H9 (cell line): ENCODE results near the gene CDK2AP2. TPM values are rescaled to one million over a fixed set of nuclear protein-coding genes. Genes with fewer than 3 reads are reported as not detected.

Source experiments
- DNase-seq: peaks from one replicate; pipeline ENCODE4 v3.0.0-alpha.2; 2017
- H2AFZ ChIP-seq: one replicate; pipeline ENCODE4 v1.6.1; 2013; ENCODE audit warnings: mild to moderate bottlenecking, low read length, control low read depth, moderate library complexity
- H2AK5ac ChIP-seq: 2 replicates; pipeline ENCODE4 v1.6.1; 2013; ENCODE audit warnings: low read length, control low read depth, mixed read lengths; ENCODE audit not compliant: insufficient read length
- H2BK120ac ChIP-seq: one replicate; pipeline ENCODE4 v1.6.1; 2013; ENCODE audit warnings: low read depth, mild to moderate bottlenecking, low read length, control low read depth, inconsistent platforms; ENCODE audit not compliant: poor library complexity, severe bottlenecking
- H2BK12ac ChIP-seq: 2 replicates; pipeline ENCODE4 v1.6.1; 2013; ENCODE audit warnings: low read length, control low read depth, mixed read lengths, low read depth; ENCODE audit not compliant: insufficient read length
- H2BK15ac ChIP-seq: 2 replicates; pipeline ENCODE4 v1.6.1; 2013; ENCODE audit warnings: low read depth, low read length, control low read depth
- H2BK20ac ChIP-seq: one replicate; pipeline ENCODE4 v1.6.1; 2013; ENCODE audit warnings: low read depth, mild to moderate bottlenecking, low read length, control low read depth, inconsistent platforms; ENCODE audit not compliant: poor library complexity, severe bottlenecking
- H2BK5ac ChIP-seq: 2 replicates; pipeline ENCODE4 v1.6.1; 2013; ENCODE audit warnings: low read length, control low read depth, mixed read lengths; ENCODE audit not compliant: insufficient read length
- H3K14ac ChIP-seq: 2 replicates; pipeline ENCODE4 v1.6.1; 2013; ENCODE audit warnings: low read length, control low read depth; ENCODE audit not compliant: insufficient read depth
- H3K18ac ChIP-seq: 2 replicates; pipeline ENCODE4 v1.6.1; 2013; ENCODE audit warnings: low read depth, mild to moderate bottlenecking, mixed read lengths, low read length, control low read depth; ENCODE audit not compliant: insufficient read length
- H3K23ac ChIP-seq: 2 replicates; pipeline ENCODE4 v1.6.1; 2013; ENCODE audit warnings: low read length, control low read depth, mixed read lengths, low read depth; ENCODE audit not compliant: insufficient read length
- H3K23me2 ChIP-seq: 2 replicates; pipeline ENCODE4 v1.6.1; 2013; ENCODE audit warnings: low read depth, mild to moderate bottlenecking, mixed read lengths, low read length, control low read depth; ENCODE audit not compliant: insufficient read length, poor library complexity, severe bottlenecking
- H3K27ac ChIP-seq: 2 replicates; pipeline ENCODE4 v1.5.1; 2013; ENCODE audit warnings: low read length, control low read depth, mixed read lengths, low read depth; ENCODE audit not compliant: insufficient read length
- H3K27me3 ChIP-seq: 2 replicates; pipeline ENCODE4 v1.6.1; 2013; ENCODE audit warnings: low read length, control low read depth, inconsistent platforms; ENCODE audit not compliant: insufficient read depth
- H3K4ac ChIP-seq: 2 replicates; pipeline ENCODE4 v1.6.1; 2013; ENCODE audit warnings: low read depth, mild to moderate bottlenecking, control low read depth, inconsistent platforms, low read length, moderate library complexity
- H3K4me1 ChIP-seq: 2 replicates; pipeline ENCODE4 v1.6.1; 2013; ENCODE audit warnings: low read length, control low read depth, inconsistent platforms; ENCODE audit not compliant: insufficient read depth
- H3K4me2 ChIP-seq: 2 replicates; pipeline ENCODE4 v1.6.1; 2013; ENCODE audit warnings: low read length, control low read depth, mixed read lengths; ENCODE audit not compliant: insufficient read length, insufficient read depth
- H3K56ac ChIP-seq: 2 replicates; pipeline ENCODE4 v1.6.1; 2013; ENCODE audit warnings: low read depth, mild to moderate bottlenecking, mixed read lengths, low read length, control low read depth; ENCODE audit not compliant: insufficient read length
- H3K79me1 ChIP-seq: 2 replicates; pipeline ENCODE4 v1.6.1; 2013; ENCODE audit warnings: low read depth, mild to moderate bottlenecking, moderate library complexity, low read length, control low read depth, inconsistent platforms; ENCODE audit not compliant: insufficient read depth, poor library complexity, severe bottlenecking
- H3K79me2 ChIP-seq: 2 replicates; pipeline ENCODE4 v1.6.1; 2013; ENCODE audit warnings: low read length, control low read depth, inconsistent platforms; ENCODE audit not compliant: insufficient read depth
- H3K9ac ChIP-seq: 2 replicates; pipeline ENCODE4 v1.6.1; 2013; ENCODE audit warnings: low read length, control low read depth, mixed read lengths; ENCODE audit not compliant: insufficient read length; ENCODE audit errors: extremely low read depth
- H3K9me3 ChIP-seq: one replicate; pipeline ENCODE4 v1.6.1; 2013; ENCODE audit warnings: low read depth, low read length, inconsistent platforms; ENCODE audit not compliant: control insufficient read depth
- H3T11ph ChIP-seq: one replicate; pipeline ENCODE4 v1.6.1; 2013; ENCODE audit warnings: mild to moderate bottlenecking, low read length, control low read depth, inconsistent platforms
- H4K20me1 ChIP-seq: one replicate; pipeline ENCODE4 v1.6.1; 2013; ENCODE audit not compliant: control insufficient read depth, insufficient read length, insufficient read depth
- H4K5ac ChIP-seq: 2 replicates; pipeline ENCODE4 v1.6.1; 2013; ENCODE audit warnings: low read depth, mild to moderate bottlenecking, mixed read lengths, low read length, control low read depth; ENCODE audit not compliant: insufficient read length
- H4K8ac ChIP-seq: replicated peaks from 2 replicates; pipeline ENCODE4 v1.6.1; 2013; ENCODE audit warnings: low read length, control low read depth, mixed read lengths, low read depth; ENCODE audit not compliant: insufficient read length
- H4K91ac ChIP-seq: 2 replicates; pipeline ENCODE4 v1.6.1; 2013; ENCODE audit warnings: low read depth, mild to moderate bottlenecking, moderate library complexity, mixed read lengths, low read length, control low read depth; ENCODE audit not compliant: insufficient read length
- H3K27ac Mint-ChIP-seq, 3 experiments: 2 replicates in 2 of 3; 3 replicates in 1 of 3; pipeline ENCODE4 v1.8.0; 2020 to 2021; ENCODE audit warnings: mixed read lengths in 3 of 3, mild to moderate bottlenecking in 1 of 3, moderate library complexity in 1 of 3
- H3K27me3 Mint-ChIP-seq: 2 replicates; pipeline ENCODE4 v1.8.0; 2021; ENCODE audit warnings: low read depth, mild to moderate bottlenecking, moderate library complexity, mixed read lengths
- H3K36me3 Mint-ChIP-seq, 3 experiments: 2 replicates in 2 of 3; 3 replicates in 1 of 3; pipeline ENCODE4 v1.8.0; 2020 to 2021; ENCODE audit warnings: low read depth in 3 of 3, mixed read lengths in 3 of 3; ENCODE audit not compliant: insufficient read depth in 1 of 3
- H3K4me1 Mint-ChIP-seq, 2 experiments: 2 replicates each; pipeline ENCODE4 v1.8.0; 2020; ENCODE audit warnings: mixed read lengths in 2 of 2
- H3K4me3 Mint-ChIP-seq, 2 experiments: 2 replicates in 1 of 2; 3 replicates in 1 of 2; pipeline ENCODE4 v1.8.0; 2020 to 2021; ENCODE audit warnings: mild to moderate bottlenecking in 2 of 2, mixed read lengths in 2 of 2, moderate library complexity in 1 of 2
- H3K9me3 Mint-ChIP-seq, 2 experiments: 2 replicates in 1 of 2; 3 replicates in 1 of 2; pipeline ENCODE4 v1.8.0; 2020; ENCODE audit warnings: mild to moderate bottlenecking in 2 of 2, mixed read lengths in 2 of 2, moderate library complexity in 1 of 2
- WGBS: extraction: QIAGEN DNeasy Blood & Tissue Kit; methylation state at CpG from one replicate; pipeline ENCODE4 v1.1.7; 2013; ENCODE audit warnings: missing lambda C conversion rate, low lambda C conversion rate, mixed read lengths; ENCODE audit not compliant: insufficient read length; ENCODE audit errors: extremely low coverage; 5-methylcytosine and 5-hydroxymethylcytosine counted together
- total RNA-seq: library from RNA; stranded (reverse); gene quantifications from 2 replicates; pipeline ENCODE4 v1.2.1, GENCODE V29; 2021
- TF ChIP-seq, protein P1 (sequence below): fragments of 200-600 bp; sonication (generic); conservative IDR thresholded peaks from 3 replicates; pipeline ENCODE4 v1.8.0; 2021; ENCODE audit warnings: antibody characterized with exemption, mild to moderate bottlenecking

CDK2AP2 gene
- total RNA-seq, 1 experiment from 2014 or later, result 36.1 TPM

DNA sequence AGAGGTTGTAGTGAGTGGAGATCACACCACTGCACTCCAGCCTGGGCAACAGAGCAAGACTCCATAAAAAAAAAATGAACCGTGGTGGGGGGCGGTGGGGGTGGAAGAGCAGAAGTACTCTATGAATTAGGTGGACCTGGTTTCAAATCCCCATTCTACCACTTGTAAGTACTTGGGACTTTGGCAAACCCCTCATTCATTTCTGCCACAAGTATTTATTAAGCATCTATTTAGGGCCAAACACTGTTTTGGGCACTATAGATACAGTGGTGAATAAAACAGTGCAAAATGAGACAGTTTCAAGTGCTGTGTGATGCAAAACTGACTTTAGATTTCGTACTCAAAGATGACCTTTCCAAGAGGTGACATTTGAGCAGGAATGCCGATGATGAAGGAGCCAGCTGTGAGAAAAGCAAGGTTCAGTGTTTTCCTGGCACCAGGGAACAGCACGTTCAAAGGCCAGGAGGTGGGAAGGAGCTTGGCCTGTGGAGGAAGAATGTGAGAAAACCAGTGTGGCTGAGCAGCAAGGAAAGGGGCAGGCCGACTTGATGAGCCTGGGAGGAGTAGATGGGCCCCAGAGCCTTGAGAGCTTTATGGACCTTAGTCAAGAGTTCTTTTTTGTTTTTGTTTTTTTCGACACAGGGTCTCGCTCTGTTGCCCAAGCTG, 37.5 kb downstream of the CDK2AP2 start:
- Histone ChIP-seq H2BK15ac (no peak overlapping the region), H2BK5ac (no peak overlapping the region), H2BK20ac (no peak overlapping the region), H3K9me3 (no peaks in the 10 kb centered on the region), H3K18ac (no peak overlapping the region), H3K23me2 (peaks cover 5% of the 10 kb centered on the region), H3K27me3 (peaks cover 3% of the 10 kb centered on the region; the same call in 1 of the 2 replicates), H4K8ac (no peak overlapping the region), H3T11ph (no peak overlapping the region), H3K4ac (no peak overlapping the region), H3K23ac (no peak overlapping the region), H2AK5ac (no peak overlapping the region), H2BK12ac (no peak overlapping the region), H2AFZ (no peak overlapping the region), H3K14ac (no peak overlapping the region), H4K20me1 (no peaks in the 10 kb centered on the region), H3K27ac (no peak overlapping the region), H2BK120ac (no peak overlapping the region), H3K79me1 (no peaks in the 10 kb centered on the region), H3K56ac (no peak overlapping the region), H4K5ac (no peak overlapping the region), H3K79me2 (no peaks in the 10 kb centered on the region), H3K4me2 (no peak overlapping the region), H3K9ac (no peak overlapping the region), H3K4me1 (no peaks in the 10 kb centered on the region; the same call in 1 of the 2 replicates), H4K91ac (no peak overlapping the region)
- TF ChIP-seq, protein P1, sequence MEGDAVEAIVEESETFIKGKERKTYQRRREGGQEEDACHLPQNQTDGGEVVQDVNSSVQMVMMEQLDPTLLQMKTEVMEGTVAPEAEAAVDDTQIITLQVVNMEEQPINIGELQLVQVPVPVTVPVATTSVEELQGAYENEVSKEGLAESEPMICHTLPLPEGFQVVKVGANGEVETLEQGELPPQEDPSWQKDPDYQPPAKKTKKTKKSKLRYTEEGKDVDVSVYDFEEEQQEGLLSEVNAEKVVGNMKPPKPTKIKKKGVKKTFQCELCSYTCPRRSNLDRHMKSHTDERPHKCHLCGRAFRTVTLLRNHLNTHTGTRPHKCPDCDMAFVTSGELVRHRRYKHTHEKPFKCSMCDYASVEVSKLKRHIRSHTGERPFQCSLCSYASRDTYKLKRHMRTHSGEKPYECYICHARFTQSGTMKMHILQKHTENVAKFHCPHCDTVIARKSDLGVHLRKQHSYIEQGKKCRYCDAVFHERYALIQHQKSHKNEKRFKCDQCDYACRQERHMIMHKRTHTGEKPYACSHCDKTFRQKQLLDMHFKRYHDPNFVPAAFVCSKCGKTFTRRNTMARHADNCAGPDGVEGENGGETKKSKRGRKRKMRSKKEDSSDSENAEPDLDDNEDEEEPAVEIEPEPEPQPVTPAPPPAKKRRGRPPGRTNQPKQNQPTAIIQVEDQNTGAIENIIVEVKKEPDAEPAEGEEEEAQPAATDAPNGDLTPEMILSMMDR, result no peak
- no peak for DNase-seq
- H3K27me3 Mint-ChIP-seq, result peaks cover 9% of the 10 kb centered on the region
- WGBS, result no CpG with 5 or more reads among the region's 8 CpGs
- peaks cover 13 to 17% of the 10 kb centered on the region in 2 experiments for H3K4me1 Mint-ChIP-seq
- H3K4me3 Mint-ChIP-seq, result no peak overlapping the region
- no peak overlapping the region for H3K27ac Mint-ChIP-seq
- no peaks in the 10 kb centered on the region for H3K9me3 Mint-ChIP-seq
- peaks cover 0 to under 1% (median 0%) of the 10 kb centered on the region in 3 experiments; a peak in 2 of 7 replicates for H3K36me3 Mint-ChIP-seq
